GM19043 (cell line): ENCODE results near the gene HTRA1.

Source experiments
- ATAC-seq: cut with Tn5 transposase; IDR thresholded peaks from one replicate; pipeline ENCODE4 v1.9.1; 2021; ENCODE audit warnings: low read depth; ENCODE audit not compliant: unreplicated experiment

HTRA1 gene

GRCh38 chr10:122548407-122549085 lies 87.2 kb downstream of the HTRA1 start:
- no peak for ATAC-seq

GRCh38 chr10:122549636-122550035 lies 88.3 kb downstream of the HTRA1 start:
- no peak for ATAC-seq

- no peak for ATAC-seq
Observed at GRCh38 chr10:122550427-122550826, 89.1 kb downstream of the HTRA1 start.

GRCh38 chr10:122550983-122551382 lies 89.6 kb downstream of the HTRA1 start:
- ATAC-seq: no peak

- ATAC-seq: no peak
Observed at GRCh38 chr10:122551450-122551849, 90.1 kb downstream of the HTRA1 start.

GRCh38 chr10:122553341-122553740 lies 92.0 kb downstream of the HTRA1 start:
- no peak for ATAC-seq

- ATAC-seq: no peak
Observed at GRCh38 chr10:122554131-122555036, 93.0 kb downstream of the HTRA1 start.

DNA sequence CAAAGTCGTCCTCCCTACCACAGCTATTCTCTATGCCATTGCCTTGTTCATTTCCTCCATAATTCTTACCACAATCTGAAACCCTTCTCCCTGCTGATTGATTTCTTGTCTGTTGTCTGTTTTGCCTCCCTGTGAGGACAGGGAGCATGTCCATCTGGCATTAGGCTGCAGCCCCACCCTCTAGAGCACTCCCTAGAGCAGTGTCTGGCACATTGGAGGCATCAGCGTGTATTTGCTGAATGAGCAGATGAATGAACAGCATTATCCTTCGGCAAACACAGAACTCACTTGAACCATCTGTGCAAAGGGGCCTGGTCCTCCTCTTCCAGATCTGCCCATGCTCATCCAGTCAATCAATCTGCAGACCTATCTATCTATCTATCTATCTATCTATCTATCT lies 94.1 kb downstream of the HTRA1 start:
- no peak for ATAC-seq

DNA sequence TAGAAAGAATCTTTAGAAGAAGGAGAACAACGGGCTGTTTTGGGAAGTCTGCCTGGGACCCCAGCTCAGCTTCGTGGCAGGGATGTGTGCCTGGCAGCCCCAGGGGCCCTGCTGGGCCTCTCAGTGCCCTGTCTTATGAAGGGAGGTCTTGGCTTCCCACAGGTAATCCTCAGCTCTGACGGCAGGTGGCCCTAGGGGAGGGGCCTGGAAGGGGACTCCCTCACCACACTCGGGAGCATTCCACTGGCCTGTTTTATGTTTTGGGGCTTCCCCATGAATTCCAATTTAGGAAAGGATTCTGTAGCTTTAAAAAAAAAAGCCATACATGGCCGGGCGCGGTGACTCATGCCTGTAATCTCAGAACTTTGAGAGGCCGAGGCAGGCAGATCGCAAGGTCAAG lies 96.2 kb downstream of the HTRA1 start:
- no peak for ATAC-seq

- ATAC-seq: no peak
Observed at GRCh38 chr10:122558452-122558851, 97.1 kb downstream of the HTRA1 start.

DNA sequence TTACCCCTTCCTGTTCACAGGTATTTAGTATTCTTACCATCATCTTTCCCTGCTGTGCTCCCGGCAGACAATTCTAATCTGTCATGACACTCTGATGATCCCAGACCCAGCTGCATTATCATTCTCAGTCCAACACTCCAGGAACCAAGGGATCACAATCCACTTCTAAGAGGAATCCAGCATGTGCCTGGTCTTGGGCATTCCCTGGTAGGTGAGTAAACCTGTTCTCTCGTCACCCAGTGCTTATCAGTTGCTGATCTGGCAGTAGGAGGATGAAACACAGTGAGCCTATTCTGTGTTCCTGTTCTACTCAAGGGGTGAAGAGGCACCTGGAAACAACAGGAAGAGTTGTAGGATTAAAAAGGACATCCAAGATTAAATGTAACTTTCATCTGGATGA lies 97.9 kb downstream of the HTRA1 start:
- ATAC-seq: no peak

GRCh38 chr10:122560279-122560804 lies 99.0 kb downstream of the HTRA1 start, which contains the start of gene DMBT1:
Gene DMBT1, plus strand, starts transcription at chr10:122560754. Its CDS starts 17 bp downstream, at chr10:122560771.
- ATAC-seq: no peak

- ATAC-seq: no peak
Observed at GRCh38 chr10:122561212-122561611, 99.9 kb downstream of the HTRA1 start.

GRCh38 chr10:122561792-122562191 lies 100.4 kb downstream of the HTRA1 start:
- no peak for ATAC-seq
